Activated CD8-positive, alpha-beta T cell treated with anti-CD3 and anti-CD28 coated beads for 36 hours (primary cell): Measurements from ENCODE around the gene TSPAN12. TPM values are rescaled to one million over a fixed set of nuclear protein-coding genes. Genes with fewer than 3 reads are reported as not detected.

Experiments used
- ATAC-seq: fragments of 200-7000 bp; cut with Tn5 transposase; one replicate; pipeline ENCODE4 v1.10.0; 2021; ENCODE audit warnings: mild to moderate bottlenecking, moderate library complexity
- CTCF ChIA-PET: fragments of 350-600 bp; sonication (Branson Sonifier 250); formaldehyde crosslinking; loops from one replicate; lab custom pipeline; 2021; ENCODE audit warnings: antibody characterized with exemption; lab: Charles Lee
- POLR2A ChIA-PET: fragments of 350-600 bp; sonication (Branson Sonifier 250); formaldehyde crosslinking; loops from one replicate; lab custom pipeline; 2021; ENCODE audit warnings: antibody characterized with exemption; lab: Charles Lee
- DNase-seq: peaks from one replicate; pipeline ENCODE4 v3.0.0-alpha.2; 2020
- H3K27ac Mint-ChIP-seq: one replicate; pipeline ENCODE4 v1.8.0; 2021; ENCODE audit warnings: mild to moderate bottlenecking, mixed read lengths
- H3K27me3 Mint-ChIP-seq: one replicate; pipeline ENCODE4 v1.8.0; 2021; ENCODE audit warnings: mixed read lengths
- H3K36me3 Mint-ChIP-seq: one replicate; pipeline ENCODE4 v1.8.0; 2021; ENCODE audit warnings: low read depth, mixed read lengths
- H3K4me1 Mint-ChIP-seq: one replicate; pipeline ENCODE4 v1.8.0; 2021; ENCODE audit warnings: low read depth, mixed read lengths
- H3K4me3 Mint-ChIP-seq: one replicate; pipeline ENCODE4 v1.8.0; 2021; ENCODE audit warnings: mild to moderate bottlenecking, moderate library complexity, mixed read lengths
- H3K9me3 Mint-ChIP-seq: one replicate; pipeline ENCODE4 v1.8.0; 2021; ENCODE audit warnings: mixed read lengths
- CTCF ChIP-seq: fragments of 200-600 bp; IDR thresholded peaks from one replicate; pipeline ENCODE4 v1.8.0; 2022; ENCODE audit warnings: antibody characterized with exemption, mild to moderate bottlenecking
- intact Hi-C: fragments of 100-400 bp; cut with micrococcal nuclease; formaldehyde crosslinking; loops from one replicate; pipeline ENCODE4 v1.10.0; 2022
- total RNA-seq, 2 experiments: library from RNA; stranded (reverse); gene quantifications; one replicate each; pipeline ENCODE4 v1.2.3, GENCODE V29; 2021

TSPAN12 gene
- total RNA-seq, 2 experiments from 2014 or later = not detected

- ChIA-PET CTCF (interaction anchor here (1.0 kb wide), 3 partner anchors 14 to 38 kb away, joined by 3 read pairs; partner anchors contain the start of gene TSPAN12), POLR2A (no interaction called here)
- Mint-ChIP-seq H3K36me3 (no peaks in the 10 kb centered on the region), H3K27me3 (peaks cover 19% of the 10 kb centered on the region), H3K9me3 (no peaks in the 10 kb centered on the region), H3K4me1 (no peaks in the 10 kb centered on the region), H3K27ac (no peak overlapping the region), H3K4me3 (no peak overlapping the region)
- DNase-seq = no peak
- intact Hi-C loops = no loop called here
- no peak for ATAC-seq
- no peak for TF ChIP-seq CTCF
These were observed 38.1 kb downstream of the TSPAN12 start for GRCh38 chr7:120819861-120820260.

DNA sequence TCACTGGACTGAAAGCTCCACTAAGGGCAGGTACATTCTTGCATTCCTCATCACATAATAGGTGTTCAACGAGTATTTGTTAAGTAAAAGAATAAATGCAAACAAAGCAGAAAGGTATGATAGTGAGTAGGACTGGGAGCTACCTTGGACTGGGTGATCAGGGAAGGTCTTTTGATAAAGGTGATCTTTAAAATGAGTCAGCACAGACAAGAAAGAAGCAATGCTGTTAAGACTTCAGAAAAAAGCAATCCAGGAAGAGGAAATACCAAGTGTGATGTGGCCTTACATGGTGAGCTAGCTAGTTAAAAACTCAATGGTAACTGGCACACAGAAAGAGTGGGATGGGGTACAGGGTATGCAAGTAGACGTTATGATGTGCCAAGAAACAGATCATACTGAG is 40.1 kb downstream of the TSPAN12 start:
- H3K9me3 Mint-ChIP-seq = no peaks in the 10 kb centered on the region
- DNase-seq (no peak), ATAC-seq (no peak)
- H3K4me1 Mint-ChIP-seq = no peaks in the 10 kb centered on the region
- no peak overlapping the region for H3K4me3 Mint-ChIP-seq
- H3K27ac Mint-ChIP-seq = no peak overlapping the region
- CTCF ChIA-PET = no interaction called here
- no peaks in the 10 kb centered on the region for H3K36me3 Mint-ChIP-seq
- intact Hi-C loops = no loop called here
- TF ChIP-seq CTCF = no peak
- peaks cover 16% of the 10 kb centered on the region for H3K27me3 Mint-ChIP-seq
- POLR2A ChIA-PET = interaction anchor here (0.6 kb wide), 1 partner anchor 273 kb away, joined by 3 read pairs; no protein-coding TSS in a partner anchor

DNA sequence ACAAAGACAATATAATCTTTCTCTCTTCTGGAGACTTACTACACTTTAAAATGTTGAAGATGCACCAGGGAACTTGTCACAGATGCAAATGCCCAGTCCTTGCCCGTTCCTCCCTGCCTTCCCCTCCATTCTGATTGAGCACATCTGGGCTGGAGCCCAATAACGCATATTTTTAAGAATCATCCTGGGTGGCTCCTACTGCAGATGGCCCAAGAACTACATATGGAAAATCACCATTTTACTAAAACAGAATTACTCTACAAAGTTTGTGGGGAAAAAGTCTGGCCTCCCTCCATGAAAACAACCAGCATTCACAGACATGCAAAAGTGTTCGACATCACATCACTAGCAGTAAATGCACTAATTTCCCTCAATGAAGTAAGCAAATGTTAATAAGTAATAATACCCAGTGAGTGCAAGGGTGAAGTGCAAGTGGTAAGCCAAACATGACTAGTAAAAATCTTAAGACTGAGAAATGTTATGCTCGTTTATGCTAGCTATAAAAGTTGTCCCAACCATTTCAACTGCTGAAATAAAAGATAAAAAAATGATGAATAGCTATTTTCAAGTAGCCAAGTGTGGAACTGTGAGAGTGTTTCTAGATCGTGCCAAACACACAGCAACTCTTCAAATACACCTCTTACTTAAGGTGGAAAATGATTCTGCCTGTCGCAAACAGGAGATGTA is 43.5 kb downstream of the TSPAN12 start:
- Mint-ChIP-seq H3K27me3 (peaks cover 22% of the 10 kb centered on the region), H3K4me3 (no peak overlapping the region), H3K36me3 (no peaks in the 10 kb centered on the region), H3K9me3 (no peaks in the 10 kb centered on the region), H3K27ac (no peak overlapping the region), H3K4me1 (no peaks in the 10 kb centered on the region)
- ATAC-seq = no peak
- no peak for TF ChIP-seq CTCF
- DNase-seq = no peak
- POLR2A ChIA-PET = no interaction called here
- intact Hi-C loops = no loop called here
- CTCF ChIA-PET = no interaction called here

DNA sequence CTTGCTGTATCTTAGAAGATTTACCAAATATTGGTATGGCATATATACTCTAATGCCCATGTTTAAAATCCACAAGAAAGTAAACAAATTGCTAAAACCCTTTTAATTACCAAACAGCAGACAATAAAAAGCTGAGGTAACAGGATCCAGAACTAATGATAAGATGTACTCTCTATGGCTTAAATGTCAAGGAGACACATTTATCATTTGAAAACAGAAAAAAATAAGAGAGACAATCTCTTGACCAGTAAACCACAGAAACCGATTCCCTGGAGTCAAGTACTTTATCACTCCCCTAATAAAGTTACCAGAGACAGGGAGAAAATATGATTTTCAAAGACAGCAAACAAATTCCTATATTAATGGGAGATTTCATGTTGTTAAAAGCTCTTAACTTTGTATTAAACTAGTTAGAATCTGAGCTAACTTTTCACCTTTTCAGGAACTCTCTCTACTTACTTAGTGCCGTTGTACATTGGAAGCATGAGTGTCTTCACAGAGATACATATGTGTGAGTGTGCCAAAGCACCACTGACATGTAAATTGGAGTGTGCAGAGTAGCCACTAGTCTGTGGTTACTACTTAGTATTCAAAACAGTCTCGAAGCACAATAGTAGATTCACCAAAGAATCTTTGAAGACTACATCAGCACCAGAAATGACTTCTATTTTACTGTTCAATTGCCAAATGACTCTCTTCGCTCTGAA is 44.2 kb downstream of the TSPAN12 start:
- no peaks in the 10 kb centered on the region for H3K9me3 Mint-ChIP-seq
- DNase-seq (no peak), ATAC-seq (no peak)
- no peak for TF ChIP-seq CTCF
- H3K4me1 Mint-ChIP-seq = no peaks in the 10 kb centered on the region
- CTCF ChIA-PET = no interaction called here
- no peak overlapping the region for H3K27ac Mint-ChIP-seq
- peaks cover 22% of the 10 kb centered on the region for H3K27me3 Mint-ChIP-seq
- intact Hi-C loops = no loop called here
- no peaks in the 10 kb centered on the region for H3K36me3 Mint-ChIP-seq
- POLR2A ChIA-PET = no interaction called here
- H3K4me3 Mint-ChIP-seq = no peak overlapping the region

DNA sequence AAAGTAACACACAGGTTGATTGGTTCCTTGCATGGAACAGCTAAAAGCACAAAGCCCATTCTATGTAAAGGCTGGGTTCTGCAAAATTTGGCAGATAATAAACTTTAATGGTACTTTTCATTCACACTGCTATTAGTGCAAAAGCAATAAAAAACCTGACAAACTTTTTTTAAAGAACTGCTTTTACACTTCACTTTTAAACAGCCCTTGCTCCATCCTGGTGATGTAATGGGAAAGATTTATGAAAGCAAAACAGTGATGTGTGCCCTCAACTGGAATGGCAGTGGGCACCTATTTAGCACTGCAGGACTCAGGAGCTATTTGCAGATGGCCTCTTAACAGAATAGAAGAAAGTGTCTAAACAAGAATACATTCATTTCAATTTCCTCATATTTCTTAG is 44.9 kb downstream of the TSPAN12 start:
- intact Hi-C loops = no loop called here
- Mint-ChIP-seq H3K4me1 (no peaks in the 10 kb centered on the region), H3K9me3 (no peaks in the 10 kb centered on the region), H3K4me3 (no peak overlapping the region), H3K27ac (no peak overlapping the region), H3K27me3 (peaks cover 22% of the 10 kb centered on the region), H3K36me3 (no peaks in the 10 kb centered on the region)
- ATAC-seq = no peak
- no peak for DNase-seq
- CTCF ChIA-PET = interaction anchor here (0.8 to 1.0 kb wide), 2 partner anchors 10 to 22 kb away, joined by 3 read pairs; no protein-coding TSS in a partner anchor
- TF ChIP-seq CTCF = no peak
- POLR2A ChIA-PET = no interaction called here
